Prostate gland (tissue), 2 donors: Measurements from ENCODE around the gene RGS13.

Experiments
- POLR2A ChIP-seq: fragments of 450-650 bp; IDR thresholded peaks from one replicate; pipeline ENCODE4 v1.6.1; 2016; ENCODE audit warnings: antibody characterized with exemption, mild to moderate bottlenecking
- POLR2AphosphoS5 ChIP-seq: sonication (generic); formaldehyde crosslinking; IDR thresholded peaks from one replicate; pipeline ENCODE4 v1.6.1; 2017; ENCODE audit warnings: antibody characterized with exemption
- TF ChIP-seq, protein P1 (sequence below), 4 experiments: fragments of 200-600 bp in 2 of 4; fragments of 450-650 bp in 2 of 4; sonication (generic) in 2 of 4; IDR thresholded peaks; 1 replicate in 3 of 4; 2 replicates in 1 of 4; pipeline ENCODE4 v1.5.1; 2016 to 2019; ENCODE audit warnings: antibody characterized with exemption in 4 of 4, mild to moderate bottlenecking in 2 of 4, moderate library complexity in 2 of 4

DNA sequence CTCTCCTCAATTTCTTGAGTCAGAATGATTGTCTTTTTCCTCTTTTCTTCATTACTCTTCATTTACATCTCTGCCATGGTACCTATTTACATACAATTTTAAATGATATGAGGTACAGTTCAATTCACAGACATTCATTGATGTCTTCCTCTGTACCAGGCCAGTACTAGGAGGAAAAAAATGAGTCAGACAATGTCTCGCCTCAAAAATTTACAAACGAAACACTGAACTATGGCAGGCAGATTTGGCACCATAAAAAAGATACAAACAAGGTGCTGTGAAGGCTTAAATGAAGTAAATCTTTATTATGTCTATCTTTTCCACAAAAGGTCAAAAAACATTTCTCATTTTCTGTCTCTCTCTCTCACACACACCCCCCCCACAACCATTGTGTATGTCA is 71.0 kb downstream of the RGS13 start:
- TF ChIP-seq, protein P1, sequence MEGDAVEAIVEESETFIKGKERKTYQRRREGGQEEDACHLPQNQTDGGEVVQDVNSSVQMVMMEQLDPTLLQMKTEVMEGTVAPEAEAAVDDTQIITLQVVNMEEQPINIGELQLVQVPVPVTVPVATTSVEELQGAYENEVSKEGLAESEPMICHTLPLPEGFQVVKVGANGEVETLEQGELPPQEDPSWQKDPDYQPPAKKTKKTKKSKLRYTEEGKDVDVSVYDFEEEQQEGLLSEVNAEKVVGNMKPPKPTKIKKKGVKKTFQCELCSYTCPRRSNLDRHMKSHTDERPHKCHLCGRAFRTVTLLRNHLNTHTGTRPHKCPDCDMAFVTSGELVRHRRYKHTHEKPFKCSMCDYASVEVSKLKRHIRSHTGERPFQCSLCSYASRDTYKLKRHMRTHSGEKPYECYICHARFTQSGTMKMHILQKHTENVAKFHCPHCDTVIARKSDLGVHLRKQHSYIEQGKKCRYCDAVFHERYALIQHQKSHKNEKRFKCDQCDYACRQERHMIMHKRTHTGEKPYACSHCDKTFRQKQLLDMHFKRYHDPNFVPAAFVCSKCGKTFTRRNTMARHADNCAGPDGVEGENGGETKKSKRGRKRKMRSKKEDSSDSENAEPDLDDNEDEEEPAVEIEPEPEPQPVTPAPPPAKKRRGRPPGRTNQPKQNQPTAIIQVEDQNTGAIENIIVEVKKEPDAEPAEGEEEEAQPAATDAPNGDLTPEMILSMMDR (IDR thresholded peaks at IDR 0.05) = no peak
- TF ChIP-seq POLR2A (no peak), POLR2AphosphoS5 (no peak)
